GM19023 (cell line): Measurements from ENCODE around the gene VAC14.

Experiments
- ATAC-seq: cut with Tn5 transposase; IDR thresholded peaks from one replicate; pipeline ENCODE4 v1.9.1; 2021; ENCODE audit warnings: mild to moderate bottlenecking, moderate library complexity; ENCODE audit not compliant: unreplicated experiment

The VAC14 gene

GRCh38 chr16:70765491-70765890 lies 35.5 kb downstream of the VAC14 start:
- no peak for ATAC-seq

GRCh38 chr16:70764632-70765031 lies 36.3 kb downstream of the VAC14 start:
- no peak for ATAC-seq

- no peak for ATAC-seq
These were observed 40.7 kb downstream of the VAC14 start for GRCh38 chr16:70760221-70760620.

- no peak for ATAC-seq
These were observed 41.3 kb downstream of the VAC14 start for GRCh38 chr16:70759666-70760065.

GRCh38 chr16:70758786-70759185 lies 42.2 kb downstream of the VAC14 start:
- ATAC-seq: no peak

GRCh38 chr16:70757183-70757582 lies 43.8 kb downstream of the VAC14 start:
- no peak for ATAC-seq

- no peak for ATAC-seq
These were observed 44.9 kb downstream of the VAC14 start for GRCh38 chr16:70756071-70756470.

- no peak for ATAC-seq
These were observed 45.9 kb downstream of the VAC14 start for GRCh38 chr16:70754851-70755600.

- no peak for ATAC-seq
These were observed 46.6 kb downstream of the VAC14 start for GRCh38 chr16:70754371-70754770.

- no peak for ATAC-seq
These were observed 47.1 kb downstream of the VAC14 start for GRCh38 chr16:70753694-70754325.

GRCh38 chr16:70753228-70753627 lies 47.7 kb downstream of the VAC14 start:
- ATAC-seq: no peak

- no peak for ATAC-seq
These were observed 48.5 kb downstream of the VAC14 start for GRCh38 chr16:70752426-70752825.

- no peak for ATAC-seq
These were observed 49.4 kb downstream of the VAC14 start for GRCh38 chr16:70751593-70751992.

- no peak for ATAC-seq
These were observed 50.0 kb downstream of the VAC14 start for GRCh38 chr16:70750893-70751467.

GRCh38 chr16:70749681-70750601 lies 51.0 kb downstream of the VAC14 start:
- ATAC-seq: no peak

GRCh38 chr16:70749006-70749678 lies 51.8 kb downstream of the VAC14 start:
- ATAC-seq: no peak

- ATAC-seq: no peak
These were observed 53.0 kb downstream of the VAC14 start for GRCh38 chr16:70747703-70748631.

GRCh38 chr16:70746708-70747424 lies 54.1 kb downstream of the VAC14 start:
- ATAC-seq: no peak
